Astrocyte (in vitro differentiated cells and primary cell): ENCODE measurements around the gene SAMD7. TPM values are rescaled to one million over a fixed set of nuclear protein-coding genes. Genes with fewer than 3 reads are reported as not detected.

ENCODE experiments used
- DNase-seq: peaks from one replicate; pipeline ENCODE4 v3.0.0-alpha.2; 2010; ENCODE audit warnings: low read depth
- FAIRE-seq: peaks from 2 replicates; lab custom pipeline; 2011; peaks lifted over from hg19 to GRCh38; lab: Jason Lieb, UNC
- H2AFZ ChIP-seq: 2 replicates; pipeline ENCODE4 v1.6.0; 2012; ENCODE audit warnings: low read depth, low read length, inconsistent platforms
- H3K27ac ChIP-seq: 2 replicates; pipeline ENCODE4 v1.5.1; 2011; ENCODE audit warnings: low read depth, low read length, inconsistent platforms
- H3K27me3 ChIP-seq: 2 replicates; pipeline ENCODE4 v1.6.0; 2011; ENCODE audit warnings: low read length, inconsistent platforms; ENCODE audit not compliant: insufficient read depth
- H3K36me3 ChIP-seq: 2 replicates; pipeline ENCODE4 v1.5.1; 2011; ENCODE audit warnings: low read length, inconsistent platforms; ENCODE audit not compliant: insufficient read depth
- H3K4me1 ChIP-seq: 2 replicates; pipeline ENCODE4 v1.5.1; 2011; ENCODE audit warnings: low read length, inconsistent platforms; ENCODE audit not compliant: insufficient read depth
- H3K4me2 ChIP-seq: 2 replicates; pipeline ENCODE4 v1.6.0; 2012; ENCODE audit warnings: low read length, inconsistent platforms
- H3K4me3 ChIP-seq: 2 replicates; pipeline ENCODE4 v1.5.1; 2011; ENCODE audit warnings: low read depth, mild to moderate bottlenecking, low read length, inconsistent platforms; ENCODE audit not compliant: insufficient read depth
- H3K79me2 ChIP-seq: 2 replicates; pipeline ENCODE4 v1.6.0; 2012; ENCODE audit warnings: mild to moderate bottlenecking, low read length, inconsistent platforms; ENCODE audit not compliant: insufficient read depth
- H3K9ac ChIP-seq: 2 replicates; pipeline ENCODE4 v1.6.0; 2012; ENCODE audit warnings: mild to moderate bottlenecking, low read length, inconsistent platforms
- H3K9me3 ChIP-seq: 2 replicates; pipeline ENCODE4 v1.5.1; 2012; ENCODE audit warnings: low read depth, mild to moderate bottlenecking, low read length, inconsistent platforms; ENCODE audit not compliant: insufficient read depth
- H4K20me1 ChIP-seq: 2 replicates; pipeline ENCODE4 v1.6.0; 2012; ENCODE audit warnings: low read length, inconsistent platforms; ENCODE audit not compliant: insufficient read depth
- H3K27ac Mint-ChIP-seq: one replicate; pipeline ENCODE4 v1.8.0; 2021; ENCODE audit warnings: mild to moderate bottlenecking, mixed read lengths; ENCODE audit not compliant: unreplicated experiment
- H3K27me3 Mint-ChIP-seq: one replicate; pipeline ENCODE4 v1.8.0; 2021; ENCODE audit warnings: low read depth, mixed read lengths; ENCODE audit not compliant: unreplicated experiment
- H3K36me3 Mint-ChIP-seq: one replicate; pipeline ENCODE4 v1.8.0; 2021; ENCODE audit warnings: low read depth, mixed read lengths; ENCODE audit not compliant: unreplicated experiment
- H3K4me1 Mint-ChIP-seq: one replicate; pipeline ENCODE4 v1.8.0; 2021; ENCODE audit warnings: low read depth, mixed read lengths; ENCODE audit not compliant: unreplicated experiment
- H3K4me3 Mint-ChIP-seq: one replicate; pipeline ENCODE4 v1.8.0; 2021; ENCODE audit warnings: mild to moderate bottlenecking, moderate library complexity, mixed read lengths; ENCODE audit not compliant: unreplicated experiment
- H3K9me3 Mint-ChIP-seq: one replicate; pipeline ENCODE4 v1.8.0; 2021; ENCODE audit warnings: mild to moderate bottlenecking, mixed read lengths; ENCODE audit not compliant: unreplicated experiment
- CTCF ChIP-seq: IDR thresholded peaks from 2 replicates; pipeline ENCODE4 v1.5.1; 2011; ENCODE audit warnings: low read depth, mild to moderate bottlenecking, inconsistent platforms, low read length, moderate library complexity; ENCODE audit not compliant: insufficient read depth
- EZH2 ChIP-seq: IDR thresholded peaks from 2 replicates; pipeline ENCODE4 v1.6.1; 2012; ENCODE audit warnings: mild to moderate bottlenecking, low read length, inconsistent platforms; ENCODE audit not compliant: insufficient read depth
- total RNA-seq: library from RNA; stranded (reverse); gene quantifications from 2 replicates; pipeline ENCODE4 v1.2.1, GENCODE V29; 2021

Gene SAMD7
- total RNA-seq, 1 donor from 2014 or later, result not detected

GRCh38 chr3:169923189-169923588, 11.8 kb downstream of the SAMD7 start:
- Mint-ChIP-seq H3K4me1 (no peaks in the 10 kb centered on the region), H3K9me3 (peaks cover 1% of the 10 kb centered on the region), H3K27me3 (peaks cover 7% of the 10 kb centered on the region), H3K36me3 (no peaks in the 10 kb centered on the region), H3K27ac (no peak overlapping the region), H3K4me3 (no peak overlapping the region)
- TF ChIP-seq EZH2 (no peak), CTCF (no peak)
- DNase-seq (peak; percentile 2), FAIRE-seq (no peak)
- Histone ChIP-seq H3K9ac (no peak overlapping the region), H3K9me3 (no peaks in the 10 kb centered on the region), H3K27me3 (no peaks in the 10 kb centered on the region), H4K20me1 (no peaks in the 10 kb centered on the region), H3K4me2 (no peak overlapping the region), H3K27ac (no peak overlapping the region), H3K79me2 (no peaks in the 10 kb centered on the region), H2AFZ (no peak overlapping the region), H3K4me1 (no peaks in the 10 kb centered on the region), H3K4me3 (no peak overlapping the region), H3K36me3 (no peaks in the 10 kb centered on the region)

- H3K9me3 ChIP-seq, result no peaks in the 10 kb centered on the region
- no peak overlapping the region for H3K9ac ChIP-seq
- Mint-ChIP-seq H3K27ac (no peak overlapping the region), H3K36me3 (no peaks in the 10 kb centered on the region), H3K9me3 (peaks cover 1% of the 10 kb centered on the region), H3K4me3 (no peak overlapping the region), H3K27me3 (peaks cover 9% of the 10 kb centered on the region), H3K4me1 (no peaks in the 10 kb centered on the region)
- H3K4me1 ChIP-seq, result no peaks in the 10 kb centered on the region
- H4K20me1 ChIP-seq, result no peaks in the 10 kb centered on the region
- H3K79me2 ChIP-seq, result no peaks in the 10 kb centered on the region
- H3K4me2 ChIP-seq, result no peak overlapping the region
- FAIRE-seq (no peak), DNase-seq (no peak)
- H3K27ac ChIP-seq, result no peak overlapping the region
- no peaks in the 10 kb centered on the region for H3K27me3 ChIP-seq
- no peak overlapping the region for H3K4me3 ChIP-seq
- TF ChIP-seq CTCF, result no peak
- no peak for TF ChIP-seq EZH2
- no peaks in the 10 kb centered on the region for H3K36me3 ChIP-seq
- no peak overlapping the region for H2AFZ ChIP-seq
Measured at GRCh38 chr3:169923831-169924230, 12.5 kb downstream of the SAMD7 start.

- H3K4me1 ChIP-seq, result no peaks in the 10 kb centered on the region
- H3K36me3 Mint-ChIP-seq, result no peaks in the 10 kb centered on the region
- H3K27me3 ChIP-seq, result peaks cover 3% of the 10 kb centered on the region
- TF ChIP-seq CTCF (no peak), EZH2 (no peak)
- H2AFZ ChIP-seq, result no peak overlapping the region
- no peaks in the 10 kb centered on the region for H3K4me1 Mint-ChIP-seq
- no peak overlapping the region for H3K27ac ChIP-seq
- no peak overlapping the region for H3K4me3 Mint-ChIP-seq
- H3K4me3 ChIP-seq, result no peak overlapping the region
- H3K27ac Mint-ChIP-seq, result no peak overlapping the region
- no peaks in the 10 kb centered on the region for H3K9me3 ChIP-seq
- DNase-seq (no peak), FAIRE-seq (no peak)
- no peak overlapping the region for H3K9ac ChIP-seq
- peaks cover 5% of the 10 kb centered on the region for H3K9me3 Mint-ChIP-seq
- H3K79me2 ChIP-seq, result no peaks in the 10 kb centered on the region
- H3K27me3 Mint-ChIP-seq, result peaks cover 19% of the 10 kb centered on the region
- no peaks in the 10 kb centered on the region for H3K36me3 ChIP-seq
- no peaks in the 10 kb centered on the region for H4K20me1 ChIP-seq
- no peak overlapping the region for H3K4me2 ChIP-seq
Measured at GRCh38 chr3:169929830-169930519, 18.6 kb downstream of the SAMD7 start.
